HepG2 (cell line): ENCODE measurements around the gene STS. TPM values are rescaled to one million over a fixed set of nuclear protein-coding genes. Genes with fewer than 3 reads are reported as not detected.

Source experiments
- ATAC-seq: fragments of 200-7000 bp; cut with Tn5 transposase; 3 replicates; pipeline ENCODE4 v1.9.1; 2020; ENCODE audit warnings: mild to moderate bottlenecking, moderate library complexity
- BruUV-seq: library from RNA; stranded (reverse); fragments of 400-500 nt; replicated peaks from 2 replicates; lab custom pipeline; 2021; lab: Mats Ljungman, UMichigan
- CTCF ChIA-PET: fragments of 300-600 bp; formaldehyde crosslinking; extraction: SDS; loops from one replicate; lab custom pipeline; 2021; ENCODE audit warnings: low total read pairs, inconsistent platforms, low intra/inter-chr PET ratio; lab: Yijun Ruan, JAX
- POLR2A ChIA-PET: fragments of 350-600 bp; sonication (Branson Sonifier 250); formaldehyde crosslinking; loops from one replicate; lab custom pipeline; 2020; ENCODE audit warnings: antibody characterized with exemption, inconsistent platforms; lab: Yijun Ruan, JAX
- DNase-seq: peaks from one replicate; pipeline ENCODE4 v3.0.0-alpha.2; 2015; ENCODE audit warnings: low spot score
- FAIRE-seq: peaks from 3 replicates; lab custom pipeline; 2011; peaks lifted over from hg19 to GRCh38; lab: Jason Lieb, UNC
- H2AFZ ChIP-seq: one replicate; pipeline ENCODE4 v1.6.1; 2011; ENCODE audit warnings: low read length, inconsistent platforms
- H3K27ac ChIP-seq: fragments of 300-600 bp; 3 replicates; pipeline ENCODE4 v1.8.0; 2011; ENCODE audit warnings: mixed run types, mild to moderate bottlenecking, mixed read lengths, low read length, inconsistent platforms; ENCODE audit not compliant: insufficient read depth; ENCODE audit errors: extremely low read length
- H3K27me3 ChIP-seq, 2 experiments: fragments of 200-600 bp in 1 of 2; 2 replicates in 1 of 2; 3 replicates in 1 of 2; pipeline versions ENCODE4 v1.6.0 to v1.8.0; 2011; ENCODE audit warnings: low read length in 2 of 2, mild to moderate bottlenecking in 2 of 2, moderate library complexity in 2 of 2, inconsistent platforms in 1 of 2; ENCODE audit not compliant: insufficient read depth in 2 of 2, control insufficient read depth in 1 of 2
- H3K36me3 ChIP-seq, 2 experiments: fragments of 200-600 bp in 1 of 2; replicated peaks in 1 of 2; 2 replicates in 1 of 2; 3 replicates in 1 of 2; pipeline versions ENCODE4 v1.5.1 to v1.8.0; 2011; ENCODE audit warnings: low read length in 2 of 2, inconsistent platforms in 1 of 2; ENCODE audit not compliant: insufficient read depth in 2 of 2, control insufficient read depth in 1 of 2
- H3K4me1 ChIP-seq: 2 replicates; pipeline ENCODE4 v1.5.1; 2012; ENCODE audit warnings: low read length, inconsistent platforms; ENCODE audit not compliant: insufficient read depth
- H3K4me2 ChIP-seq: 2 replicates; pipeline ENCODE4 v1.6.0; 2011; ENCODE audit warnings: low read depth, low read length, inconsistent platforms
- H3K4me3 ChIP-seq, 3 experiments: fragments of 200-600 bp in 1 of 3; sonication (generic), shearing (Covaris generic) in 1 of 3; replicated peaks in 1 of 3; 2 replicates each; pipeline ENCODE4 v1.5.1; 2011 to 2016; ENCODE audit warnings: low read length in 3 of 3, inconsistent platforms in 2 of 3, low read depth in 2 of 3, mild to moderate bottlenecking in 2 of 3, control low read depth in 1 of 3, mixed read lengths in 1 of 3; ENCODE audit not compliant: insufficient read depth in 1 of 3
- H3K79me2 ChIP-seq: one replicate; pipeline ENCODE4 v1.6.1; 2011; ENCODE audit warnings: low read length, inconsistent platforms; ENCODE audit not compliant: insufficient read depth
- H3K9ac ChIP-seq: 2 replicates; pipeline ENCODE4 v1.6.0; 2011; ENCODE audit warnings: mild to moderate bottlenecking, low read depth, low read length, inconsistent platforms; ENCODE audit not compliant: insufficient read depth
- H3K9me3 ChIP-seq: 2 replicates; pipeline ENCODE4 v1.5.1; 2012; ENCODE audit warnings: mild to moderate bottlenecking, low read length
- H4K20me1 ChIP-seq: 2 replicates; pipeline ENCODE4 v1.6.0; 2011; ENCODE audit warnings: inconsistent platforms, mild to moderate bottlenecking, low read length, moderate library complexity; ENCODE audit not compliant: insufficient read depth
- ARHGAP35 ChIP-seq: sonication (generic); formaldehyde crosslinking; IDR thresholded peaks from 2 replicates; pipeline ENCODE4 v1.9.0; 2022; ENCODE audit warnings: mild to moderate bottlenecking, inconsistent platforms, moderate library complexity, missing genetic modification reagents, borderline replicate concordance
- KAT2B ChIP-seq: fragments of 150-350 bp; IDR thresholded peaks from 2 replicates; pipeline ENCODE4 v1.6.1; 2014; ENCODE audit warnings: low read depth, low read length, borderline replicate concordance
- KLF6 ChIP-seq: IDR thresholded peaks from 2 replicates; pipeline ENCODE4 v1.8.0; 2016; ENCODE audit warnings: missing biosample characterization, missing genetic modification reagents
- MED1 ChIP-seq: sonication (generic); formaldehyde crosslinking; IDR thresholded peaks from 2 replicates; pipeline ENCODE4 v1.4.0; 2020; ENCODE audit warnings: missing genetic modification reagents
- ZBTB3 ChIP-seq: sonication (generic); formaldehyde crosslinking; IDR thresholded peaks from 2 replicates; pipeline ENCODE4 v1.4.0; 2020; ENCODE audit warnings: low read depth, mild to moderate bottlenecking, moderate library complexity, missing genetic modification reagents, borderline replicate concordance
- ZBTB8A ChIP-seq: sonication (generic); formaldehyde crosslinking; IDR thresholded peaks from 2 replicates; pipeline ENCODE4 v1.4.0; 2020; ENCODE audit warnings: mild to moderate bottlenecking, low read depth, missing genetic modification reagents, borderline replicate concordance
- ZC3H4 ChIP-seq: sonication (generic); formaldehyde crosslinking; IDR thresholded peaks from 2 replicates; pipeline ENCODE4 v1.4.0; 2020; ENCODE audit warnings: missing genetic modification reagents, borderline replicate concordance
- ZEB1 ChIP-seq: IDR thresholded peaks from 2 replicates; pipeline ENCODE4 v1.6.1; 2012; ENCODE audit warnings: mild to moderate bottlenecking, low read depth, inconsistent platforms; ENCODE audit not compliant: insufficient replicate concordance
- ZNF256 ChIP-seq: sonication (generic); formaldehyde crosslinking; conservative IDR thresholded peaks from 2 replicates; pipeline ENCODE4 v1.4.0; 2020; ENCODE audit warnings: missing genetic modification reagents
- ZNF331 ChIP-seq: sonication (generic); formaldehyde crosslinking; IDR thresholded peaks from 2 replicates; pipeline ENCODE4 v1.4.0; 2020; ENCODE audit warnings: missing genetic modification reagents
- ZNF34 ChIP-seq: sonication (generic); formaldehyde crosslinking; IDR thresholded peaks from 2 replicates; pipeline ENCODE4 v1.4.0; 2020; ENCODE audit warnings: mild to moderate bottlenecking, missing genetic modification reagents, borderline replicate concordance
- ZNF749 ChIP-seq: sonication (generic); formaldehyde crosslinking; IDR thresholded peaks from 2 replicates; pipeline ENCODE4 v1.8.0; 2022; ENCODE audit warnings: mild to moderate bottlenecking, missing genetic modification reagents, moderate library complexity, borderline replicate concordance
- WGBS: methylation state at CpG from one replicate; pipeline ENCODE4 v1.1.6; 2017; ENCODE audit warnings: low lambda C conversion rate; 5-methylcytosine and 5-hydroxymethylcytosine counted together
- in situ Hi-C: cut with HindIII; loops from 2 replicates; pipeline ENCODE4 v1.10.0; 2017; ENCODE audit warnings: low pct_unique_long_range_greater_than_20kb; ENCODE audit not compliant: extremely low pct_ligation_motif_present
- intact Hi-C: fragments of 100-400 bp; cut with micrococcal nuclease; formaldehyde crosslinking; loops from one replicate; pipeline ENCODE4 v1.10.0; 2022; ENCODE audit not compliant: unreplicated experiment
- polyA plus RNA-seq, 8 experiments: library from polyadenylated mRNA; depleted of rRNA in 3 of 8; stranded (reverse) in 7 of 8; unstranded in 1 of 8; fragments of >200 nt; fragmentation: Illumina TruSeq in 4 of 8; extraction: Trizol in 4 of 8; gene quantifications; 2 replicates each; pipeline versions ENCODE4 v1.2.1 to v1.2.3, GENCODE V29; 2011 to 2016; ENCODE audit warnings: low read depth in 4 of 8, missing spikeins in 1 of 8, mixed read lengths in 1 of 8; ENCODE audit not compliant: insufficient read depth in 1 of 8
- total RNA-seq, 5 experiments: library from RNA; depleted of rRNA; stranded (reverse); fragments of >200 nt; fragmentation: Illumina TruSeq; extraction: Trizol; gene quantifications; 2 replicates each; pipeline ENCODE4 v1.2.3, GENCODE V29; 2016; ENCODE audit warnings: low read depth in 1 of 5
- TF ChIP-seq, protein P1 (sequence below): sonication (generic); formaldehyde crosslinking; IDR thresholded peaks from 2 replicates; pipeline ENCODE4 v1.4.0; 2020; ENCODE audit warnings: mild to moderate bottlenecking, missing genetic modification reagents
- TF ChIP-seq, protein P2 (sequence below): sonication (generic); formaldehyde crosslinking; IDR thresholded peaks from 2 replicates; pipeline ENCODE4 v1.5.0; 2020; ENCODE audit warnings: missing genetic modification reagents
- TF ChIP-seq, protein P3 (sequence below): fragments of 450-650 bp; IDR thresholded peaks from 2 replicates; pipeline ENCODE4 v1.6.1; 2016
- TF ChIP-seq, protein P4 (sequence below): sonication (generic); formaldehyde crosslinking; IDR thresholded peaks from 2 replicates; pipeline ENCODE4 v1.4.0; 2020; ENCODE audit warnings: missing genetic modification reagents, borderline replicate concordance

STS gene
- total and polyA plus RNA-seq, 2 of the 13 experiments (the other 11 are each of a cell fraction or from before 2014, with no cell fraction given) = 0.87 to 1.5 TPM

DNA sequence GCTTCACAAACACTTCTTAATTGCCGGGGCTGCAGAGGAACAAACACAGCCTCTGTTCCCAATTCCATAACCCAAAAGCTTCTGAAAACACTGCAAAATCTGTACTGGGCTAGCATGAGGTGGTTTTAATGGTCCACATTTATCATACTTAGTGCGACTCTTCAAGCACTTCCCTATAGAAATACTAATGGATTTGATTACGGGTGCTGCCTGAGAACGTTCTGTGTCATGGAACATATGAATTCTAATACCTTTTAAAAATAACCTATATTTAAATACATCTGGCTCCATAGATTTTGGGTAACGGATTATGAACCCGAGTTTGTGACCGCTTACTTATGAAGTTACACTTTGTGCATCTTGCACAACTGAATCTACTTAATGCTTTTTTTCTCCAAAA lies 35.4 kb upstream of the STS start (continued):
- TF ChIP-seq MED1 (CRISPR knock-in tag) = no peak
- TF ChIP-seq ZC3H4 (CRISPR knock-in tag) = no peak
- TF ChIP-seq ZBTB8A = no peak
- TF ChIP-seq, all 625 proteins: peak for 0

DNA sequence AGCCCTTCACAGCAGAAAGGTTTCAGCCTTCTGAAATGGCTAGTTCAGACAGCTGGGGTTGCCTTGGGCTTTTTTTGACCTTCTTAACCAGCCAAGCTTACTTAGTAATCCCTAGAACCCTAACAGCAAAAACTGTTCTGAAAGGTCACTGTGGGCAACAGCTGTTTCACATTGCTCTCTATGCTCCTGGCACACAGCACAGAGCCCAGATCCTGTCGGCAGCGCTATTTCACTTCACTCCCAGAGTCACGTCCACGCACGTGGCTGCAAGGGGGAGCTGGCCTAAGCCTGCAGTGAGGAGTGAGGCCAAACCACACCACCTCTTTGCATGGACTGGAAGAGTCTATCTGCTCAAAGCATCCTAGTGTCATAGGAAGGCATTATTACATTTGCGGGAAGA lies 32.0 kb upstream of the STS start:
- POLR2A ChIA-PET = no interaction called here
- peaks cover 2% of the 10 kb centered on the region for H3K79me2 ChIP-seq
- BruUV-seq = no TSS peak
- H4K20me1 ChIP-seq = peaks cover 2% of the 10 kb centered on the region; the same call in 1 of the 2 replicates
- H3K27me3 ChIP-seq = no peaks in the 10 kb centered on the region
- WGBS = 92% methylated on average over 4 of the region's 6 CpGs
- no peak for ATAC-seq
- H3K9me3 ChIP-seq = no peaks in the 10 kb centered on the region
- no peaks in the 10 kb centered on the region for H3K36me3 ChIP-seq
- H3K4me2 ChIP-seq = no peak overlapping the region
- intact Hi-C loops = no loop called here
- CTCF ChIA-PET = no interaction called here
- in situ Hi-C loops = no loop called here
- H3K27ac ChIP-seq = no peak overlapping the region
- DNase-seq = no peak
- peaks cover 10% of the 10 kb centered on the region for H3K4me1 ChIP-seq
- H3K9ac ChIP-seq = no peak overlapping the region
- no peak for FAIRE-seq
- H2AFZ ChIP-seq = no peak overlapping the region
- no peak overlapping the region for H3K4me3 ChIP-seq
- TF ChIP-seq ZBTB3 (CRISPR knock-in tag) (no peak), KAT2B (no peak), ZNF749 (CRISPR knock-in tag) (no peak), ZNF34 (CRISPR knock-in tag) (no peak), ARHGAP35 (no peak), ZNF331 (CRISPR knock-in tag) (no peak), ZC3H4 (CRISPR knock-in tag) (no peak), ZEB1 (no peak), KLF6 (CRISPR knock-in tag) (no peak), ZNF256 (CRISPR knock-in tag) (no peak)
- TF ChIP-seq, protein P1, sequence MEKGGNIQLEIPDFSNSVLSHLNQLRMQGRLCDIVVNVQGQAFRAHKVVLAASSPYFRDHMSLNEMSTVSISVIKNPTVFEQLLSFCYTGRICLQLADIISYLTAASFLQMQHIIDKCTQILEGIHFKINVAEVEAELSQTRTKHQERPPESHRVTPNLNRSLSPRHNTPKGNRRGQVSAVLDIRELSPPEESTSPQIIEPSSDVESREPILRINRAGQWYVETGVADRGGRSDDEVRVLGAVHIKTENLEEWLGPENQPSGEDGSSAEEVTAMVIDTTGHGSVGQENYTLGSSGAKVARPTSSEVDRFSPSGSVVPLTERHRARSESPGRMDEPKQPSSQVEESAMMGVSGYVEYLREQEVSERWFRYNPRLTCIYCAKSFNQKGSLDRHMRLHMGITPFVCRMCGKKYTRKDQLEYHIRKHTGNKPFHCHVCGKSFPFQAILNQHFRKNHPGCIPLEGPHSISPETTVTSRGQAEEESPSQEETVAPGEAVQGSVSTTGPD (CRISPR knock-in tag) = no peak
- TF ChIP-seq, protein P2, sequence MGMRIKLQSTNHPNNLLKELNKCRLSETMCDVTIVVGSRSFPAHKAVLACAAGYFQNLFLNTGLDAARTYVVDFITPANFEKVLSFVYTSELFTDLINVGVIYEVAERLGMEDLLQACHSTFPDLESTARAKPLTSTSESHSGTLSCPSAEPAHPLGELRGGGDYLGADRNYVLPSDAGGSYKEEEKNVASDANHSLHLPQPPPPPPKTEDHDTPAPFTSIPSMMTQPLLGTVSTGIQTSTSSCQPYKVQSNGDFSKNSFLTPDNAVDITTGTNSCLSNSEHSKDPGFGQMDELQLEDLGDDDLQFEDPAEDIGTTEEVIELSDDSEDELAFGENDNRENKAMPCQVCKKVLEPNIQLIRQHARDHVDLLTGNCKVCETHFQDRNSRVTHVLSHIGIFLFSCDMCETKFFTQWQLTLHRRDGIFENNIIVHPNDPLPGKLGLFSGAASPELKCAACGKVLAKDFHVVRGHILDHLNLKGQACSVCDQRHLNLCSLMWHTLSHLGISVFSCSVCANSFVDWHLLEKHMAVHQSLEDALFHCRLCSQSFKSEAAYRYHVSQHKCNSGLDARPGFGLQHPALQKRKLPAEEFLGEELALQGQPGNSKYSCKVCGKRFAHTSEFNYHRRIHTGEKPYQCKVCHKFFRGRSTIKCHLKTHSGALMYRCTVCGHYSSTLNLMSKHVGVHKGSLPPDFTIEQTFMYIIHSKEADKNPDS (CRISPR knock-in tag) = no peak
- TF ChIP-seq, protein P3, sequence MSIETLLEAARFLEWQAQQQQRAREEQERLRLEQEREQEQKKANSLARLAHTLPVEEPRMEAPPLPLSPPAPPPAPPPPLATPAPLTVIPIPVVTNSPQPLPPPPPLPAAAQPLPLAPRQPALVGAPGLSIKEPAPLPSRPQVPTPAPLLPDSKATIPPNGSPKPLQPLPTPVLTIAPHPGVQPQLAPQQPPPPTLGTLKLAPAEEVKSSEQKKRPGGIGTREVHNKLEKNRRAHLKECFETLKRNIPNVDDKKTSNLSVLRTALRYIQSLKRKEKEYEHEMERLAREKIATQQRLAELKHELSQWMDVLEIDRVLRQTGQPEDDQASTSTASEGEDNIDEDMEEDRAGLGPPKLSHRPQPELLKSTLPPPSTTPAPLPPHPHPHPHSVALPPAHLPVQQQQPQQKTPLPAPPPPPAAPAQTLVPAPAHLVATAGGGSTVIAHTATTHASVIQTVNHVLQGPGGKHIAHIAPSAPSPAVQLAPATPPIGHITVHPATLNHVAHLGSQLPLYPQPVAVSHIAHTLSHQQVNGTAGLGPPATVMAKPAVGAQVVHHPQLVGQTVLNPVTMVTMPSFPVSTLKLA = no peak
- TF ChIP-seq, protein P4, sequence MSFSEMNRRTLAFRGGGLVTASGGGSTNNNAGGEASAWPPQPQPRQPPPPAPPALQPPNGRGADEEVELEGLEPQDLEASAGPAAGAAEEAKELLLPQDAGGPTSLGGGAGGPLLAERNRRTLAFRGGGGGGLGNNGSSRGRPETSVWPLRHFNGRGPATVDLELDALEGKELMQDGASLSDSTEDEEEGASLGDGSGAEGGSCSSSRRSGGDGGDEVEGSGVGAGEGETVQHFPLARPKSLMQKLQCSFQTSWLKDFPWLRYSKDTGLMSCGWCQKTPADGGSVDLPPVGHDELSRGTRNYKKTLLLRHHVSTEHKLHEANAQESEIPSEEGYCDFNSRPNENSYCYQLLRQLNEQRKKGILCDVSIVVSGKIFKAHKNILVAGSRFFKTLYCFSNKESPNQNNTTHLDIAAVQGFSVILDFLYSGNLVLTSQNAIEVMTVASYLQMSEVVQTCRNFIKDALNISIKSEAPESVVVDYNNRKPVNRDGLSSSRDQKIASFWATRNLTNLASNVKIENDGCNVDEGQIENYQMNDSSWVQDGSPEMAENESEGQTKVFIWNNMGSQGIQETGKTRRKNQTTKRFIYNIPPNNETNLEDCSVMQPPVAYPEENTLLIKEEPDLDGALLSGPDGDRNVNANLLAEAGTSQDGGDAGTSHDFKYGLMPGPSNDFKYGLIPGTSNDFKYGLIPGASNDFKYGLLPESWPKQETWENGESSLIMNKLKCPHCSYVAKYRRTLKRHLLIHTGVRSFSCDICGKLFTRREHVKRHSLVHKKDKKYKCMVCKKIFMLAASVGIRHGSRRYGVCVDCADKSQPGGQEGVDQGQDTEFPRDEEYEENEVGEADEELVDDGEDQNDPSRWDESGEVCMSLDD (CRISPR knock-in tag) = no peak
